ENCODE results near the gene CPLX1. TPM values are rescaled to one million over a fixed set of nuclear protein-coding genes. Genes with fewer than 3 reads are reported as not detected.

Gene CPLX1
- total RNA-seq, 4 donors from 2014 or later, result 0.12 to 0.34 (median 0.13) TPM; not detected in 1

DNA sequence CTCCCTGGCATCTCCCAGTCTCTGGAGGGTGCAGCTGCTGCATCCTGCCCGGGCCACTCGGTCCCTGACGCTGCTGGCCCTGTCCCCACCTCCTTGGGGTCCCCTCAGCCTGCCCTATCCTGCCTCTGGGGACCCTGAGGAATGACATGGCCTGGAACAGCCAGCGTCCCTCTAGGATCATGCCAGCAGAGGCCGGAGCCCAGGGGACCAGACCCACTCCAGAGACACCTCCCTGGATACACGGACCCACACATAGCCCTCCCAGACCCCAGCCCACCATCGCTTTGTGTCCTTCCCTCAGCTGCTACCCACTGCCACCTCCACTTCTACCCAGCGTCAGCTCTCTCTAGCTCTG, 35.5 kb downstream of the CPLX1 start:
- H3K4me3 ChIP-seq (ENCODE audit: low read depth, poor library complexity, severe bottlenecking), result no peak overlapping the region
- intact Hi-C loops (cut with DNase I; ENCODE audit: low total_unique reads), result no loop called here
- DNase-seq (ENCODE audit: low spot score in 2 of 2), result no peak
- TF ChIP-seq POLR2A (IDR thresholded peaks at IDR 0.05), result no peak
- TF ChIP-seq, protein P1, sequence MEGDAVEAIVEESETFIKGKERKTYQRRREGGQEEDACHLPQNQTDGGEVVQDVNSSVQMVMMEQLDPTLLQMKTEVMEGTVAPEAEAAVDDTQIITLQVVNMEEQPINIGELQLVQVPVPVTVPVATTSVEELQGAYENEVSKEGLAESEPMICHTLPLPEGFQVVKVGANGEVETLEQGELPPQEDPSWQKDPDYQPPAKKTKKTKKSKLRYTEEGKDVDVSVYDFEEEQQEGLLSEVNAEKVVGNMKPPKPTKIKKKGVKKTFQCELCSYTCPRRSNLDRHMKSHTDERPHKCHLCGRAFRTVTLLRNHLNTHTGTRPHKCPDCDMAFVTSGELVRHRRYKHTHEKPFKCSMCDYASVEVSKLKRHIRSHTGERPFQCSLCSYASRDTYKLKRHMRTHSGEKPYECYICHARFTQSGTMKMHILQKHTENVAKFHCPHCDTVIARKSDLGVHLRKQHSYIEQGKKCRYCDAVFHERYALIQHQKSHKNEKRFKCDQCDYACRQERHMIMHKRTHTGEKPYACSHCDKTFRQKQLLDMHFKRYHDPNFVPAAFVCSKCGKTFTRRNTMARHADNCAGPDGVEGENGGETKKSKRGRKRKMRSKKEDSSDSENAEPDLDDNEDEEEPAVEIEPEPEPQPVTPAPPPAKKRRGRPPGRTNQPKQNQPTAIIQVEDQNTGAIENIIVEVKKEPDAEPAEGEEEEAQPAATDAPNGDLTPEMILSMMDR (IDR thresholded peaks at IDR 0.05), result no peak
- 64 to 65% methylated on average over 7 to 8 of the region's 8 CpGs for WGBS, 2 donors

DNA sequence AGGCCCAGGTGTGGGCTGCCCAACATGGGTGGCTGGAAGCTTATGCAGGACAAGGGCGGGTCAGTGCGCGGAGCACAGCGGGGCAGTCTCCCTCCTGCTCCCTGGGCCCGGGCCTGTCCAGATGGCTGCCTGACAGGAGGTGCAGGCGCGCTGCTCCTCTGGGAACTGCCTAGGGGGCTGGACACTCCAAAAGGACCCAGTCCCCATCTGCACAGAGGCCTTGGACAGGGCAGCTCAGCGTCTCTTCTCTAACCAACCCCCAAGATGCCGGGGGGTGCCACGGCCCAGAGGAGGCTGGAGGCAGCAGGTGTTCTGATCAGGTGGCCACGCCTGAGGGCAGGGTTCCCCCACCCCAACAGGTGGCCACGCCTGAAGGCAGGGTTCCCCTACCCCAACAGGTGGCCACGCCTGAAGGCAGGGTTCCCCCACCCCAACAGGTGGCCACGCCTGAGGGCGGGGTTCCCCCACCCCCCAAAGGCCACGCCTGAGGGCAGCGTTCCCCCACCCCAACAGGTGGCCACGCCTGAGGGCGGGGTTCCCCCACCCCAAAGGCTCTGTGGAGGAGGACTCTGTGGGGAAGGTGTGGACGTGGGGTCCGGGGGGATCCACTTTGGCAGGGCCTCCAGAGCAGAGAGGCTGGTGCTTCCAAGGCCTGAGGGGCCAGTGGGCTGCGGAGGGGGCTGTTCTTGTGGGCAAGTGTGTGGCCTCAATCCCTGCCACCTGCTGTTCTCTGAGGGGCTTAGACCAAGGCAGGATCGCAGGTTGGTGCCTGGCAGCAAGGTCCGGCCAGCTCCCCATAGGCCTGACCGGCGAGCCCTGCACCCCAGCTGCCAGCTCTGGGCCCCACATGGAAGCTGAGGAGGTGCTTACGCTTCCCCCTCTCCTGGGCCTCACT, 36.1 kb downstream of the CPLX1 start:
- WGBS, 2 donors, result 68 to 69% methylated on average over 11 to 26 of the region's 27 CpGs
- TF ChIP-seq, protein P1 (IDR thresholded peaks at IDR 0.05), result no peak
- no peak for TF ChIP-seq POLR2A (IDR thresholded peaks at IDR 0.05)
- intact Hi-C loops (cut with DNase I; ENCODE audit: low total_unique reads), result no loop called here
- DNase-seq (ENCODE audit: low spot score in 2 of 2), result no peak
- H3K4me3 ChIP-seq (ENCODE audit: low read depth, poor library complexity, severe bottlenecking), result no peak overlapping the region

DNA sequence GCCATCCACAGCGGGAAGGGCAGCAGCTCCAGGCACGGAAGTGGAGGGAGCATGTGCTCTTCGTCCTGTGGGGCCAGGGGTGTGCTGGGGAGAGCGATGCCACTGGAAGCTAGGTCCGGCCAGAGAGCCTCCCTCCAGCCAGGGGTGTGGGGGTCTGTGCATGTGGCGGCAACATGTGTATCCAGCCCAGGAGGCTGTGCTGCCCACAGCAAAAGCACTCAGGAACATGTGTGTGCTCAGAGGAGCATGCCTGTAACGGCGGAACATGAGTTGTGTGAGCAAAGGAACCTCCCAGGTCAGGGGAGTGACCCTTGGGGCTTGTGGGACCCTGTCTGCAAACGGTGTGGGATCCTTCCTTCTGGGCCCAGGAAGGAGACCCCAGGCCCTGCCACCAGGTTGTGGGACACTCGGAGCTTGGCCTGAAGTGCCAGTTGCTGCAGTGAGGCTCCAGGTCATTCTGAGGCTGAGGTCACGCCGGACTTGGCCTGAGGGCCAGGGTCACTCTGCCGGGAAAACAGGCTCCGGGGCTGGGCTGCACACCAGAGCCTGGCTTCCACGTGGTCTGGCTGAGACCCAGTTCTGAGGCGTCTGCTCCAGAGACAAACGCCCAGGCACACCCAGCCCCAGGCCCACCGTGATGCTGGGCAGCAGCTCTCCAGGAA, 37.2 kb downstream of the CPLX1 start:
- H3K4me3 ChIP-seq (ENCODE audit: low read depth, poor library complexity, severe bottlenecking), result no peak overlapping the region
- TF ChIP-seq, protein P1 (IDR thresholded peaks at IDR 0.05), result no peak
- no peak for TF ChIP-seq POLR2A (IDR thresholded peaks at IDR 0.05)
- peak in 1 of 2 donors; percentile 86 for DNase-seq (ENCODE audit: low spot score in 2 of 2)
- WGBS, 2 donors, result 48 to 53% methylated on average over 18 of the region's 18 CpGs
- intact Hi-C loops (cut with DNase I; ENCODE audit: low total_unique reads), result no loop called here

DNA sequence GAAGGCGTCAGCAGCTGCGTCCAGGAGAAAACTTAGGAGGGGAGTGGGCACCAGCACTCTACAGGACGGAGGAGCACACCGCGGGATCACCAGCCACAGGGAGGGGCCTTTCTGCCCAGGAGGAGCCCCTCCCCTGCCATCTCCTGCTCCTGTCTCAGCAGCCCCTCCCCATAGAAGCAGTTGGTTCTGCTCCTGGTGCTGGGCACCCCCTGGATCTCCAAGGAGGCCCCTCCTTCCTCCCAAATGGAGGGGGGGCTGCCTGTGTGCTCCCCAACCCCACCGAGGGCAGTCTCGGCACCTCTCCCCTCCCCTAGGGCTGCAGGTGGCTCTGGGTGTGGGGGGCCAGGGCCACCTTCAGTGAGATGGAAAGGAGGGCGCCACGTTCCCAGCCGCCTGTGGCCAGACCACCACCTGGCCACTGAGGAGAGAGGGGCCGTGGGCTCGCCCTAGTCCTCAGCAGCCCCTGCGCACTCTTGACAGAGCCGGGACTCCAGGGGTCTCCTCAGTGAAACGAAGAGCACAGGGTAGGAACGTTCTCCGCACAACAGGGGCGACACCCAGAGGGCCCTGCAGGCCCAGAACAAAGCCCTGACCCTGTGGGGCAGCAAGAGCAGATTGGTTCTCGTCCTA, 37.8 kb downstream of the CPLX1 start:
- WGBS, 2 donors, result 82 to 87% methylated on average over 16 to 17 of the region's 19 CpGs
- intact Hi-C loops (cut with DNase I; ENCODE audit: low total_unique reads), result no loop called here
- DNase-seq (ENCODE audit: low spot score in 2 of 2), result no peak
- no peak overlapping the region for H3K4me3 ChIP-seq (ENCODE audit: low read depth, poor library complexity, severe bottlenecking)
- no peak for TF ChIP-seq POLR2A (IDR thresholded peaks at IDR 0.05)
- TF ChIP-seq, protein P1 (IDR thresholded peaks at IDR 0.05), result no peak

DNA sequence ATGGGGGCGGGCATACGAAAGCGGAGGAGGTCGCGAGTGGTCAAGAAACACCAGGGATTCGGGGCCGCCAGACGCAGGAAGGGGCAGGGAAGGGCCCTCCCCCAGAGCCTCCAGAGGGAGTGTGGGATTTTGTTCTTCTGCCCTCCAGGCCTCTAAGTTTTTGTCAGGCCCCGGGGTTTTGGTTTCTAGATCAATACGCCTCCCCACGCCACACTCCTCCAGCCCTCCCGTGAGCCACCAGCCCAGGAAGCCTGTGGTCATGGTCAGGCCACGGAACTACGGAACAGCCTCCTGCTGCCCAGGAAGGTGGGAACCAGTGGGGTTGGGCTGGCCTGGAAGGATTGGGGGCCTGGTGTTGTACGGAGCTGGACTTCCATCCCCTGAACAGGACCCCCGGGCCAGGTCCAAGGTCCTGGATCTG, 38.4 kb downstream of the CPLX1 start:
- 76 to 91% methylated on average over 16 of the region's 16 CpGs for WGBS, 2 donors
- intact Hi-C loops (cut with DNase I; ENCODE audit: low total_unique reads), result no loop called here
- H3K4me3 ChIP-seq (ENCODE audit: low read depth, poor library complexity, severe bottlenecking), result no peak overlapping the region
- DNase-seq (ENCODE audit: low spot score in 2 of 2), result no peak
- TF ChIP-seq, protein P1 (IDR thresholded peaks at IDR 0.05), result no peak
- TF ChIP-seq POLR2A (IDR thresholded peaks at IDR 0.05), result no peak
